K562 (cell line): ENCODE measurements around the gene SEC14L2.

Experiments
- MYNN ChIP-seq, 2 experiments: sonication (generic); formaldehyde crosslinking in 1 of 2; IDR thresholded peaks; 2 replicates each; pipeline versions ENCODE4 v1.5.0 to v1.6.1; 2016 to 2020; ENCODE audit warnings: antibody characterized with exemption in 1 of 2, missing genetic modification reagents in 1 of 2
- NFIC ChIP-seq: fragments of 450-650 bp; IDR thresholded peaks from 2 replicates; pipeline ENCODE4 v1.6.1; 2017; ENCODE audit warnings: mild to moderate bottlenecking, inconsistent platforms
- SREBF1 ChIP-seq: fragments of 150-350 bp; IDR thresholded peaks from 2 replicates; pipeline ENCODE4 v1.6.1; 2014; ENCODE audit warnings: antibody characterized with exemption, low read depth, low read length, borderline replicate concordance
- ZNF444 ChIP-seq: fragments of 250-450 bp; sonication (Bioruptor Pico); IDR thresholded peaks from 2 replicates; pipeline ENCODE4 v1.4.0; 2020; ENCODE audit warnings: mild to moderate bottlenecking, moderate library complexity

DNA sequence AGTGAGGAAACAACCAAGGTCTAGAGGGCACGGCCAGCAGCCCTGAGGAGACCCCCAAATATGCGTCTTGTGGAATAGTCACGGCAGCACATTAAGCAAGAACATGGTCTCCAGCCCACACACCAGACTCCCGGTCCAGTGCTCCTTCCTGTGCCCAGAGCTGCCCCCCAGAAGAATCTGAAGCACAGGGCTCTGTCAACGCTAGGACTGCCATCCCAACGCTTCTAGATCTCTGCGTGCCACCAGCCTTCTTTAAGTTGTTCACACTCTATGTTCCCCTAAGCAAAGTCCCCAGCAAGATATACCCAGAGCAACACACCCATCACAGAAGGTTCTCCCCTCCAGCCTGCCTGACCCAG is 3.5 kb upstream of the SEC14L2 start:
- TF ChIP-seq SREBF1 (no peak), MYNN (IDR thresholded peaks at IDR 0.05) (no peak), MYNN (CRISPR knock-in tag; IDR thresholded peaks at IDR 0.05) (no peak), NFIC (no peak), ZNF444 (CRISPR knock-in tag) (no peak)
